ENCODE results near the gene ZNF8. TPM values are rescaled to one million over a fixed set of nuclear protein-coding genes. Genes with fewer than 3 reads are reported as not detected.
A peak's percentile ranks its signal among the peaks of the same experiment; 100 is the strongest.

Gene ZNF8
- total and polyA plus RNA-seq, 2 donors from 2014 or later = 1.3 to 9.0 TPM

- Histone ChIP-seq H3K36me3 (ENCODE audit: control insufficient read depth in 2 of 3, insufficient read depth in 3 of 3, low read length in 3 of 3) (peaks cover 0 to 4% (median 2%) of the 10 kb centered on the region in 3 donors), H3K9ac (ENCODE audit: low read length in 3 of 3) (peak overlapping the region in 1 of 3 donors; percentile 77), H3K27ac (ENCODE audit: low read depth in 2 of 2, low read length in 2 of 2) (no peak overlapping the region), H3K9me3 (ENCODE audit: control insufficient read depth in 2 of 3, insufficient read depth in 1 of 3, low read length in 3 of 3) (peaks cover 0 to 1% (median 0%) of the 10 kb centered on the region in 3 donors), H3K4me1 (ENCODE audit: control insufficient read depth in 2 of 3, insufficient read depth in 2 of 3, low read depth in 1 of 3, low read length in 3 of 3) (peaks cover 0 to 10% (median 6%) of the 10 kb centered on the region in 3 donors), H3K27me3 (ENCODE audit: control insufficient read depth, insufficient read depth, low read length) (no peaks in the 10 kb centered on the region), H3K4me3 (ENCODE audit: low read length in 3 of 3) (peak overlapping the region; percentile 83 to 92 (median 87))
- FAIRE-seq (no peak), DNase-seq (no peak)
- intact Hi-C loops (cut with DNase I) = no loop called here
- no peak for TF ChIP-seq CTCF (IDR thresholded peaks at IDR 0.05; ENCODE audit: borderline replicate concordance, extremely low read depth, insufficient read depth)
Measured at GRCh38 chr19:58279925-58280316, 1.2 kb downstream of the ZNF8 start.

DNA sequence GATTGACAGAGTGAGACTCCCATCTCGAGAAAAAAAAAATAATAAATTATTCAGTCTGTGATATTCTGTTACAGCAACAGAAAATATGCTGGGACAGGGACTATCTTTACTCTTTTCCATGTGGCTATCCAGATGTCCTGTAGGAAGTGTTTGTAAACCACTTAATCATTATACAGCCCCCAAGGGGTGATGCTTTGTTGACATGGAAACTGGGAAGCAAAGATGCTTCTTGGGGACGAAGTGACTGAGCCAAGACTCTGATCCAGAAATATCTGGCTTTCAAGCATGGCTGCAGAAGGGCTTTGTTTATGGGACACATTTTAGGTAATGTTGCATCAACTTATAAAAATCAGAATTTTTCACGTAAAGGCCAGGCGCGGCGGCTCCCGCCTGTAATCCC, 5.4 kb downstream of the ZNF8 start:
- H3K27ac ChIP-seq (ENCODE audit: low read depth in 2 of 2, low read length in 2 of 2) = no peak overlapping the region
- peaks cover 0 to 8% (median 6%) of the 10 kb centered on the region in 3 donors for H3K4me1 ChIP-seq (ENCODE audit: control insufficient read depth in 2 of 3, insufficient read depth in 2 of 3, low read depth in 1 of 3, low read length in 3 of 3)
- no peak for DNase-seq
- peaks cover 0 to 3% (median 0%) of the 10 kb centered on the region in 3 donors for H3K9me3 ChIP-seq (ENCODE audit: control insufficient read depth in 2 of 3, insufficient read depth in 1 of 3, low read length in 3 of 3)
- intact Hi-C loops (cut with DNase I) = no loop called here
- no peak overlapping the region for H3K9ac ChIP-seq (ENCODE audit: low read length in 3 of 3)
- H3K36me3 ChIP-seq (ENCODE audit: control insufficient read depth in 2 of 3, insufficient read depth in 3 of 3, low read length in 3 of 3) = peaks cover 19 to 27% (median 27%) of the 10 kb centered on the region in 3 donors
- no peak for FAIRE-seq
- H3K27me3 ChIP-seq (ENCODE audit: control insufficient read depth, insufficient read depth, low read length) = no peaks in the 10 kb centered on the region
- no peak overlapping the region for H3K4me3 ChIP-seq (ENCODE audit: low read length in 3 of 3)
- TF ChIP-seq CTCF (IDR thresholded peaks at IDR 0.05; ENCODE audit: borderline replicate concordance, extremely low read depth, insufficient read depth) = no peak

DNA sequence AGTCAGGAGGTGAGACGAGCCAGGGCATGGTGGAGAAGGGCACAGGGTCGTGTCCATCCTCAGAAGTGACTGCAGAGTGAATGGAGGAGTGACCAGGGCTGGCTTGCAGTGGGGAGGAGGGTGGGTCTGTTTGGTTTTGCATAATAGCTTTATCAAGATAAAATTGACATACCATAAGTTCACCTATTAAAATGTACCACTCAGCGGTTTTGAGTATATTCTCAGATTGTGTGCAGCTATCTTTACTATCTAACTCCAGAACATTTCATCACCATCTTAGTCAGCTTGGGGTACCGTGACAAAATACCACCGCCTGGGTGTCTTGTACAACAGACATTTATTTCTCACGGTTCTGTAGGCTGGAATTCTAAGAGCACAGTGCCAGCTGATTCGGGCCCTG, 13.2 kb downstream of the ZNF8 start:
- Histone ChIP-seq H3K9me3 (ENCODE audit: control insufficient read depth in 2 of 3, insufficient read depth in 1 of 3, low read length in 3 of 3) (peaks cover 0 to 10% (median 6%) of the 10 kb centered on the region in 3 donors), H3K27me3 (ENCODE audit: control insufficient read depth, insufficient read depth, low read length) (no peaks in the 10 kb centered on the region), H3K4me3 (ENCODE audit: low read length in 3 of 3) (no peak overlapping the region), H3K27ac (ENCODE audit: low read depth in 2 of 2, low read length in 2 of 2) (no peak overlapping the region), H3K36me3 (ENCODE audit: control insufficient read depth in 2 of 3, insufficient read depth in 3 of 3, low read length in 3 of 3) (peaks cover 29 to 47% (median 40%) of the 10 kb centered on the region in 3 donors), H3K9ac (ENCODE audit: low read length in 3 of 3) (no peak overlapping the region), H3K4me1 (ENCODE audit: control insufficient read depth in 2 of 3, insufficient read depth in 2 of 3, low read depth in 1 of 3, low read length in 3 of 3) (no peaks in the 10 kb centered on the region)
- intact Hi-C loops (cut with DNase I) = no loop called here
- TF ChIP-seq CTCF (IDR thresholded peaks at IDR 0.05; ENCODE audit: borderline replicate concordance, extremely low read depth, insufficient read depth) = no peak
- FAIRE-seq = no peak
- DNase-seq = no peak
